Measurements from ENCODE around the gene CFAP52. TPM values are rescaled to one million over a fixed set of nuclear protein-coding genes. Genes with fewer than 3 reads are reported as not detected.

Gene CFAP52
- total RNA-seq, 4 donors from 2014 or later: 0.40 to 4.2 TPM; not detected in 2

DNA sequence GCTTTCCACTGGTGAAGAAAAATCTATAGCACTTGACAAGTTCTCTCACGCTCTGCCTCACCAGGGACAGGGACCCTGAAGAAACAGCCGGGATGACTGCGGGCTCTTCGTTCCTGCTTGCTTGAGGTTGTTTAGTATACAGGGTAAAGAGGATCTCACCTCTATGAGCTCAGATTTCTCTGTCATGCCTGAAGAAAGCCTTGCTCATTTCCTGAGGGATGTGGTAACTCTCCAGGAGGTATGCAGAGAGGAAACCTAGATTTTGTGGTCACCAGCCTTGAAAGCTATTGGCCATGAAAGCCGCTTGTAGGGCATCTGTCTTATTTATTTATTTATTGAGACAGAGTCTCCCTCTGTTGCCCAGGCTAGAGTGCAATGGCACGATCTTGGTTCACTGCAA is 92.1 kb downstream of the CFAP52 start:
- H3K27me3 ChIP-seq: peaks cover 29% of the 10 kb centered on the region
- H3K27ac ChIP-seq: no peak overlapping the region
- no peak for ATAC-seq
- H3K36me3 ChIP-seq: no peaks in the 10 kb centered on the region
- H3K4me3 ChIP-seq: no peak overlapping the region
- H3K9me3 ChIP-seq: peaks cover 0 to 7% (median 0%) of the 10 kb centered on the region in 3 donors
- no peak for TF ChIP-seq POLR2A (IDR thresholded peaks at IDR 0.05)
- no peak for TF ChIP-seq POLR2AphosphoS5 (IDR thresholded peaks at IDR 0.05)
- TF ChIP-seq, protein P1, sequence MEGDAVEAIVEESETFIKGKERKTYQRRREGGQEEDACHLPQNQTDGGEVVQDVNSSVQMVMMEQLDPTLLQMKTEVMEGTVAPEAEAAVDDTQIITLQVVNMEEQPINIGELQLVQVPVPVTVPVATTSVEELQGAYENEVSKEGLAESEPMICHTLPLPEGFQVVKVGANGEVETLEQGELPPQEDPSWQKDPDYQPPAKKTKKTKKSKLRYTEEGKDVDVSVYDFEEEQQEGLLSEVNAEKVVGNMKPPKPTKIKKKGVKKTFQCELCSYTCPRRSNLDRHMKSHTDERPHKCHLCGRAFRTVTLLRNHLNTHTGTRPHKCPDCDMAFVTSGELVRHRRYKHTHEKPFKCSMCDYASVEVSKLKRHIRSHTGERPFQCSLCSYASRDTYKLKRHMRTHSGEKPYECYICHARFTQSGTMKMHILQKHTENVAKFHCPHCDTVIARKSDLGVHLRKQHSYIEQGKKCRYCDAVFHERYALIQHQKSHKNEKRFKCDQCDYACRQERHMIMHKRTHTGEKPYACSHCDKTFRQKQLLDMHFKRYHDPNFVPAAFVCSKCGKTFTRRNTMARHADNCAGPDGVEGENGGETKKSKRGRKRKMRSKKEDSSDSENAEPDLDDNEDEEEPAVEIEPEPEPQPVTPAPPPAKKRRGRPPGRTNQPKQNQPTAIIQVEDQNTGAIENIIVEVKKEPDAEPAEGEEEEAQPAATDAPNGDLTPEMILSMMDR (IDR thresholded peaks at IDR 0.05): no peak
- no peak for TF ChIP-seq EP300 (IDR thresholded peaks at IDR 0.05)
- 58 to 61% methylated on average over 2 to 5 of the region's 6 CpGs for WGBS, 2 donors (ENCODE audit: low coverage in 1 of 2)
- no peaks in the 10 kb centered on the region for H3K4me1 ChIP-seq

DNA sequence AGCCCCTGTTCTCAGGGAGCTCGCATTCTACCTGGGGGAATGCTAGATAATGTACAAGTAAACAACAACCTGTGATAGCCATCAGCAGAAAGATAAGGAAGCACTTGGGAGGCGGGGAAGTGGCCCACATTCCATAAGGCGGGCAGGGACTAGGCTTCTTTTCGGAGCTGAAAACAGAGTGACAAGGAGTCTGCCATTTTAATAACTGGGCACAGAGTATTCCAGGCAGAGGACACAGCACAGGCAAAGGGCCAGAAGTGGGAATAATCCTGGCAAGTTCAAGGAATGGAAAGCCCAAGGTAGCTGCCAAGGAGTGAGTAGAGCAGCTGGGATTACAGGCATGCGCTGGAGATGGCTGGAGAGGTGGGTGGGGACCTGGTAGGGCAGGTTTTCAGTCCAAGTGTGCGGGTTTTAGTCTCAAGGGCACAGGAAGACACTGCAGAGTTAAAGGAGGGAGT is 93.1 kb downstream of the CFAP52 start:
- H3K27me3 ChIP-seq: peaks cover 29% of the 10 kb centered on the region
- no peak overlapping the region for H3K27ac ChIP-seq
- peaks cover 0 to 7% (median 0%) of the 10 kb centered on the region in 3 donors for H3K9me3 ChIP-seq
- 68 to 70% methylated on average over 3 to 6 of the region's 6 CpGs for WGBS, 2 donors (ENCODE audit: low coverage in 1 of 2)
- no peaks in the 10 kb centered on the region for H3K4me1 ChIP-seq
- TF ChIP-seq POLR2AphosphoS5 (IDR thresholded peaks at IDR 0.05) (no peak), EP300 (IDR thresholded peaks at IDR 0.05) (no peak), POLR2A (IDR thresholded peaks at IDR 0.05) (no peak)
- TF ChIP-seq, protein P1 (IDR thresholded peaks at IDR 0.05): no peak
- no peak overlapping the region for H3K4me3 ChIP-seq
- no peaks in the 10 kb centered on the region for H3K36me3 ChIP-seq
- no peak for ATAC-seq

DNA sequence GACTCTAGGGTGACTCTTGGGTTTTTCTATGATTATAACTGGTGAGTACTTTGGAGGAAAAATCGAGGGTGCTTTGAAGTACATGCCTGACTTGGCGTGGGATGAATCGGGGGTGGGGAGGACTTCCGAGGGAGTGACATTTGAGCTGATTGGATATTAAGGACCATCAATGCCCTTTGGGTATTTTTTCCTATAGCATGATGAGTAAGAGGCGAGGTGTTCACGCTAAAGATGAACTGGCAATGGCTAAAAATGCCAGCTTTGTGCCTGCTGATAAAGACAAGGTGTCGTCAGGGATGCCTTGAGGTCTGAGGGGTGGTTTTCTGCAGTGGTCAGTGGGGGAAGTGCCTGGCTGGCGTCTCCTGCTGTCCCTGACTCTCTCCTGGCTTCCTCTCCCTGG is 94.2 kb downstream of the CFAP52 start:
- WGBS, 2 donors (ENCODE audit: low coverage in 1 of 2): 64 to 90% methylated on average over 2 to 7 of the region's 8 CpGs
- Histone ChIP-seq H3K27me3 (peaks cover 29% of the 10 kb centered on the region), H3K36me3 (no peaks in the 10 kb centered on the region), H3K4me3 (no peak overlapping the region), H3K4me1 (no peaks in the 10 kb centered on the region), H3K9me3 (peaks cover 0 to 6% (median 0%) of the 10 kb centered on the region in 3 donors), H3K27ac (no peak overlapping the region)
- TF ChIP-seq POLR2AphosphoS5 (IDR thresholded peaks at IDR 0.05) (no peak), POLR2A (IDR thresholded peaks at IDR 0.05) (no peak), EP300 (IDR thresholded peaks at IDR 0.05) (no peak)
- TF ChIP-seq, protein P1 (IDR thresholded peaks at IDR 0.05): no peak
- no peak for ATAC-seq

DNA sequence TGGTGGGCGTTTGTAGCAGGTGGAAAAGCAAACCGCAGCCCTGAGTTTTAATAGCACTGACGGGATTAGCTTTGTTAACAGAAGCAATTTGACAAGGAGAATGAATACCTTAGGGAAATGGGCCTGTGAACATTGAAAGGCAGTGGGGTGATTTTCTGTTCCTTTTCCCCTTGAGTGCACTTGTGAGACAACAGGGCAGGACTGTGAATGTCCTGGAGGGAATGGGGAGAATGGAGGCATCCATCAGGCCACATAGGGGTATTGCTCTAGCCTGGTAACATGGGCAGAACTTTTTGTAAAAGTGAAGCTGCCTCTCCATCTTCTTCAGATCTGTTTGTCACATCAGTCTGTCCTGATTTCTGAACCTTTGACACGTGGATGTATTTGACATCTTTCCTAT is 95.1 kb downstream of the CFAP52 start:
- H3K4me1 ChIP-seq: no peaks in the 10 kb centered on the region
- H3K36me3 ChIP-seq: no peaks in the 10 kb centered on the region
- WGBS, 2 donors (ENCODE audit: low coverage in 1 of 2): 57 to 67% methylated on average over 4 of the region's 4 CpGs
- H3K9me3 ChIP-seq: no peaks in the 10 kb centered on the region
- H3K27me3 ChIP-seq: peaks cover 21% of the 10 kb centered on the region
- TF ChIP-seq, protein P1 (IDR thresholded peaks at IDR 0.05): no peak
- TF ChIP-seq POLR2AphosphoS5 (IDR thresholded peaks at IDR 0.05) (no peak), EP300 (IDR thresholded peaks at IDR 0.05) (no peak), POLR2A (IDR thresholded peaks at IDR 0.05) (no peak)
- ATAC-seq: no peak
- H3K4me3 ChIP-seq: no peak overlapping the region
- H3K27ac ChIP-seq: no peak overlapping the region

DNA sequence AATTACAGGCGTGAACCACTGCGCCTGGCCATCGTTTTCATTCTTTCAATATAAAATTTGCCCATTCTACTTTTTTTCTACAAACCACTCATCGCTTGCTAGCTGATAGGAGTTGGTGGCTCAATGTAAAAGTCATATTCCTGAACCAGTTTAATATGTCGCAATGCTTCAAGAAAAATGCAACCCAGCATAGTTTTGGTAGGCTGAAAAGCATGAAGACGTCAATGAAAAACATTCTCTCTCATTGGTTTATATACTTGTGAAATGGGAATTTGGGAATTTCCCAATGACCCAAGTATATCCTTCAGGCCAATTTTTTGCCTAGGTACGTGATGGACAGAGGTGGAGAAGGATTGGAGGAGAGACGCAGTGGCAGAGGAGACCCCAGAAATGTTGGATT is 95.8 kb downstream of the CFAP52 start:
- no peaks in the 10 kb centered on the region for H3K36me3 ChIP-seq
- H3K27me3 ChIP-seq: peaks cover 21% of the 10 kb centered on the region
- WGBS, 2 donors (ENCODE audit: low coverage in 1 of 2): 74 to 85% methylated on average over 6 to 8 of the region's 8 CpGs
- H3K9me3 ChIP-seq: no peaks in the 10 kb centered on the region
- no peak overlapping the region for H3K4me3 ChIP-seq
- TF ChIP-seq POLR2AphosphoS5 (IDR thresholded peaks at IDR 0.05) (no peak), EP300 (IDR thresholded peaks at IDR 0.05) (no peak), POLR2A (IDR thresholded peaks at IDR 0.05) (no peak)
- TF ChIP-seq, protein P1 (IDR thresholded peaks at IDR 0.05): no peak
- H3K27ac ChIP-seq: no peak overlapping the region
- ATAC-seq: no peak
- no peaks in the 10 kb centered on the region for H3K4me1 ChIP-seq
